Ectodermal cell (in vitro differentiated cells): Measurements from ENCODE around the gene ZBBX. TPM values are rescaled to one million over a fixed set of nuclear protein-coding genes. Genes with fewer than 3 reads are reported as not detected.
A peak's percentile ranks its signal among the peaks of the same experiment; 100 is the strongest.
"Not testable (repeated sequence)": the region's sequence is repeated elsewhere in the genome, so short reads cannot be mapped to it uniquely, and the experiment has no call there.

Source experiments
- H3K27ac ChIP-seq: 2 replicates; pipeline ENCODE4 v1.7.0; 2013; ENCODE audit warnings: mild to moderate bottlenecking, low read depth, low read length; ENCODE audit not compliant: insufficient read depth, poor library complexity, severe bottlenecking
- H3K27me3 ChIP-seq: 2 replicates; pipeline ENCODE4 v1.7.0; 2013; ENCODE audit warnings: mild to moderate bottlenecking, low read length; ENCODE audit not compliant: insufficient read depth, control insufficient read depth, poor library complexity, severe bottlenecking
- H3K36me3 ChIP-seq: one replicate; pipeline ENCODE4 v1.7.0; 2013; ENCODE audit warnings: low read length; ENCODE audit not compliant: control insufficient read depth, insufficient read depth
- H3K4me1 ChIP-seq: one replicate; pipeline ENCODE4 v1.7.0; 2013; ENCODE audit warnings: low read length; ENCODE audit not compliant: control insufficient read depth, insufficient read depth
- H3K4me3 ChIP-seq: 2 replicates; pipeline ENCODE4 v1.7.0; 2013; ENCODE audit warnings: low read depth, low read length, control low read depth; ENCODE audit not compliant: insufficient read depth
- H3K9me3 ChIP-seq: 2 replicates; pipeline ENCODE4 v1.7.0; 2013; ENCODE audit warnings: mild to moderate bottlenecking, low read length, moderate library complexity; ENCODE audit not compliant: control insufficient read depth
- WGBS, 2 experiments: methylation state at CpG; one replicate each; pipeline ENCODE4 v1.1.7; 2013; ENCODE audit warnings: missing lambda C conversion rate in 2 of 2; 5-methylcytosine and 5-hydroxymethylcytosine counted together
- polyA plus RNA-seq, 4 experiments: library from polyadenylated mRNA; stranded (reverse); fragments of 50-300 nt; gene quantifications; one replicate each; pipeline ENCODE4 v1.2.3, GENCODE V29; 2013

Gene ZBBX
- polyA plus RNA-seq (2013, experiment 1 of 4) = 3.2 TPM
- polyA plus RNA-seq (2013, experiment 2 of 4) = 4.2 TPM
- polyA plus RNA-seq (2013, experiment 3 of 4) = 3.8 TPM
- 4.0 TPM for polyA plus RNA-seq (2013, experiment 4 of 4)

GRCh38 chr3:167380004-167380689 lies at the start of gene ZBBX:
Gene ZBBX, minus strand, starts transcription at chr3:167380297. Its CDS starts 7,396 bp downstream, at chr3:167372901.
- Histone ChIP-seq H3K36me3 (no peaks in the 10 kb centered on the region), H3K27me3 (no peaks in the 10 kb centered on the region), H3K9me3 (no peaks in the 10 kb centered on the region), H3K4me1 (no peaks in the 10 kb centered on the region), H3K4me3 (peak within 1 kb of the TSS; percentile 59), H3K27ac (no peak within 1 kb of the TSS)
- WGBS, 2 experiments = 6% methylated on average over 28 of the region's 28 CpGs

- not testable (repeated sequence) for H3K27ac ChIP-seq, H3K4me3 ChIP-seq, H3K27me3 ChIP-seq, H3K4me1 ChIP-seq, H3K36me3 ChIP-seq, H3K9me3 ChIP-seq
- 92 to 93% methylated on average over 3 of the region's 3 CpGs for WGBS, 2 experiments
Observed at GRCh38 chr3:167426962-167427361, 46.9 kb upstream of the ZBBX start.

- not testable (repeated sequence) for H3K27ac ChIP-seq
Observed at GRCh38 chr3:167422396-167422795, 42.3 kb upstream of the ZBBX start.

GRCh38 chr3:167409611-167410010 lies 29.5 kb upstream of the ZBBX start:
- WGBS, 2 experiments = 100% methylated on average over 1 of the region's 1 CpG
- no peaks in the 10 kb centered on the region for H3K4me1 ChIP-seq
- H3K9me3 ChIP-seq = no peaks in the 10 kb centered on the region
- no peaks in the 10 kb centered on the region for H3K27me3 ChIP-seq
- H3K4me3 ChIP-seq = no peak overlapping the region
- no peaks in the 10 kb centered on the region for H3K36me3 ChIP-seq
- no peak overlapping the region for H3K27ac ChIP-seq

More at GRCh38 chr3:167422396-167422795, 42.3 kb upstream of the ZBBX start:
- not testable (repeated sequence) for H3K9me3 ChIP-seq, H3K4me1 ChIP-seq, H3K4me3 ChIP-seq, H3K27me3 ChIP-seq, H3K36me3 ChIP-seq
- WGBS, 2 experiments = 89 to 93% methylated on average over 4 of the region's 4 CpGs

GRCh38 chr3:167406876-167407492 lies 26.9 kb upstream of the ZBBX start:
- no peak overlapping the region for H3K4me3 ChIP-seq
- H3K9me3 ChIP-seq = no peaks in the 10 kb centered on the region
- no peaks in the 10 kb centered on the region for H3K4me1 ChIP-seq
- H3K27me3 ChIP-seq = no peaks in the 10 kb centered on the region
- WGBS, 2 experiments = 71 to 100% methylated on average over 2 to 3 of the region's 3 CpGs
- no peaks in the 10 kb centered on the region for H3K36me3 ChIP-seq
- no peak overlapping the region for H3K27ac ChIP-seq

- no peaks in the 10 kb centered on the region for H3K36me3 ChIP-seq
- no peaks in the 10 kb centered on the region for H3K4me1 ChIP-seq
- H3K27me3 ChIP-seq = no peaks in the 10 kb centered on the region
- no peak overlapping the region for H3K4me3 ChIP-seq
- no peak overlapping the region for H3K27ac ChIP-seq
- 88 to 97% methylated on average over 1 of the region's 1 CpG for WGBS, 2 experiments
- H3K9me3 ChIP-seq = no peaks in the 10 kb centered on the region
Observed at GRCh38 chr3:167397826-167398225, 17.7 kb upstream of the ZBBX start.

- H3K4me3 ChIP-seq = no peak overlapping the region
- no peak overlapping the region for H3K27ac ChIP-seq
- H3K9me3 ChIP-seq = no peaks in the 10 kb centered on the region
- no peaks in the 10 kb centered on the region for H3K36me3 ChIP-seq
- H3K4me1 ChIP-seq = no peaks in the 10 kb centered on the region
- H3K27me3 ChIP-seq = no peaks in the 10 kb centered on the region
- 75 to 78% methylated on average over 2 of the region's 2 CpGs for WGBS, 2 experiments
Observed at GRCh38 chr3:167396075-167396474, 16.0 kb upstream of the ZBBX start.

- H3K9me3 ChIP-seq = no peaks in the 10 kb centered on the region
- no peak overlapping the region for H3K27ac ChIP-seq
- H3K4me3 ChIP-seq = no peak overlapping the region
- no peaks in the 10 kb centered on the region for H3K36me3 ChIP-seq
- no peaks in the 10 kb centered on the region for H3K27me3 ChIP-seq
- 92 to 94% methylated on average over 1 to 2 of the region's 2 CpGs for WGBS, 2 experiments
- H3K4me1 ChIP-seq = no peaks in the 10 kb centered on the region
Observed at GRCh38 chr3:167394003-167394402, 13.9 kb upstream of the ZBBX start.

- WGBS, 2 experiments = 94 to 95% methylated on average over 2 to 3 of the region's 3 CpGs
- Histone ChIP-seq H3K27ac (no peak overlapping the region), H3K4me1 (no peaks in the 10 kb centered on the region), H3K27me3 (no peaks in the 10 kb centered on the region), H3K4me3 (no peak overlapping the region), H3K9me3 (no peaks in the 10 kb centered on the region), H3K36me3 (no peaks in the 10 kb centered on the region)
Observed at GRCh38 chr3:167382155-167382554, 2.1 kb upstream of the ZBBX start.

- WGBS, 2 experiments = 83 to 88% methylated on average over 5 to 6 of the region's 6 CpGs
- Histone ChIP-seq H3K27ac (no peak overlapping the region), H3K27me3 (no peaks in the 10 kb centered on the region), H3K4me1 (no peaks in the 10 kb centered on the region), H3K9me3 (no peaks in the 10 kb centered on the region), H3K4me3 (no peak overlapping the region), H3K36me3 (no peaks in the 10 kb centered on the region)
Observed at GRCh38 chr3:167375478-167375877, 4.6 kb downstream of the ZBBX start.
